NCI-H1105 (cell line): ENCODE results near the gene ALOX12.
"Not testable (repeated sequence)": the region's sequence is repeated elsewhere in the genome, so short reads cannot be mapped to it uniquely, and the experiment has no call there.

Source experiments
- DNase-seq: peaks from one replicate; lab custom pipeline; 2025; lab: John Stamatoyannopoulos, UW

ALOX12 gene, protein sequence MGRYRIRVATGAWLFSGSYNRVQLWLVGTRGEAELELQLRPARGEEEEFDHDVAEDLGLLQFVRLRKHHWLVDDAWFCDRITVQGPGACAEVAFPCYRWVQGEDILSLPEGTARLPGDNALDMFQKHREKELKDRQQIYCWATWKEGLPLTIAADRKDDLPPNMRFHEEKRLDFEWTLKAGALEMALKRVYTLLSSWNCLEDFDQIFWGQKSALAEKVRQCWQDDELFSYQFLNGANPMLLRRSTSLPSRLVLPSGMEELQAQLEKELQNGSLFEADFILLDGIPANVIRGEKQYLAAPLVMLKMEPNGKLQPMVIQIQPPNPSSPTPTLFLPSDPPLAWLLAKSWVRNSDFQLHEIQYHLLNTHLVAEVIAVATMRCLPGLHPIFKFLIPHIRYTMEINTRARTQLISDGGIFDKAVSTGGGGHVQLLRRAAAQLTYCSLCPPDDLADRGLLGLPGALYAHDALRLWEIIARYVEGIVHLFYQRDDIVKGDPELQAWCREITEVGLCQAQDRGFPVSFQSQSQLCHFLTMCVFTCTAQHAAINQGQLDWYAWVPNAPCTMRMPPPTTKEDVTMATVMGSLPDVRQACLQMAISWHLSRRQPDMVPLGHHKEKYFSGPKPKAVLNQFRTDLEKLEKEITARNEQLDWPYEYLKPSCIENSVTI

DNA sequence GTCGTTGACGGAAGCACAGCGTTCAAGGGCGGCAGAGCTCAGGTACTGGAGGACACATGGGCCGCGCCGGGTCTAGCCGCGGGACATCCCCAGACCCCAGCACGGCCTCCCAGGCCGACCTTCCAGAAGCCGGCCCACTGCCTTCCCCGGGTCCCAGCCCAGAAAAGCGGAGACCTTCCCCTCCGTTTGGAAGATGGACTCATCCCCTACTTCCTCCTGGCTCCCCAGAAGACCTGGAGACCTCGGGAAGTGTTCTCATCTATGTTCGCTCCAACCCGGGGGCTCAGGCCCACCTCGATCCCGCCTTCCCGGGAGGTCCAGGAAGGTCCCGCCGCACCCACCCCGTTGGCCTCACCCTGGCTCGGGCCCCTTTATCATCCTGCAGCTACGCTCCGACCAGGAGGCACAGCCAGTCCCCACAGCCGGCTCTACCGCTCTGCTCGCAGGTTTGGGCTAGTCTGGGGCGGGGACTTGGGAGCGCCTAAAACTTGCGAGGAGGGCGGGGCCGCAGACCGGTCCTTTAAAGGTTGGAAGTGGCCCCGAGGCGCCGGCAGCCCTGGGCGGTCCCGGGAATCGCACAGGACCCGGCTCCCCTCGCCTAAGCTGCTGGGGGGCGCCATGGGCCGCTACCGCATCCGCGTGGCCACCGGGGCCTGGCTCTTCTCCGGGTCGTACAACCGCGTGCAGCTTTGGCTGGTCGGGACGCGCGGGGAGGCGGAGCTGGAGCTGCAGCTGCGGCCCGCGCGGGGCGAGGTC, at the start of gene ALOX12:
Gene ALOX12, plus strand, starts transcription at position 550 of the 756 bp plus-strand sequence. Its CDS starts 69 bp downstream, at position 619.
- DNase-seq: no peak

DNA sequence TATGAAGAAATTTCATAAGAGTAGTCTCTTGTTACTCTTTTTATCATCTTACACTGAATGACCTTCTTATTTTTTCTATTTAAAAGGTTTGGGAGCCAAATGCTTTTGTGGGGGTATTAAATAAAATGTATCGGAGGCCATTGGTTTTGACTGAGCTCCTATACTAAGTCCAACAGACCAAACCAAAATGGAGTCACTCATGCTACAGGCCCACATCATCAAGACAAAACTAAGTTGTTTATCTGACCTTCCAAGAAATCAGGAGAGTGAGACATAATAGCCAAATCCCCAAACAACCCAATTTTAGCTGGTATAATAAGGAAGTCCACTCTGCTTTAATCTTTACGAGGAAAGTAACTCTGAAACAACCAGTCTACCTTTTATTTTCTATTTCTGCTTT, 48.1 kb upstream of the ALOX12 start:
- no peak for DNase-seq

DNA sequence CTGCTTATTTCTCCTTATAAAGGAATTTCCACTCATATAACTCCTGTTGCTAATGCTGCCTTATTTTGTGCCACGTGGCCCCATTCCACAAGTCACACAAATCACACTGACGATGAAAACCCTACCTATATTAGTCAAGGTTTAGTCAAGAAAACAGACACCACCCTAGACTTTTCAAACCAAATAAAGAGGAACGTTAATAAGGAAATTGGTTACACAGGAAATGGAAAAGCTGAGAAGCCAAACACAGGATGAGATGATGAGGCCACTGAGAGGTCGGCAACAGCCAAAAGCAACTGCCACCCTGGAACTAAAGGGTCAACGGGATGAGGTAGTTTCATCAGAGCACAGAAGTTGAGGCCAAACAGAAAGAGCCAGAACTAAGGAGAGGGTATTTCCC, 47.3 kb upstream of the ALOX12 start:
- DNase-seq: no peak

DNA sequence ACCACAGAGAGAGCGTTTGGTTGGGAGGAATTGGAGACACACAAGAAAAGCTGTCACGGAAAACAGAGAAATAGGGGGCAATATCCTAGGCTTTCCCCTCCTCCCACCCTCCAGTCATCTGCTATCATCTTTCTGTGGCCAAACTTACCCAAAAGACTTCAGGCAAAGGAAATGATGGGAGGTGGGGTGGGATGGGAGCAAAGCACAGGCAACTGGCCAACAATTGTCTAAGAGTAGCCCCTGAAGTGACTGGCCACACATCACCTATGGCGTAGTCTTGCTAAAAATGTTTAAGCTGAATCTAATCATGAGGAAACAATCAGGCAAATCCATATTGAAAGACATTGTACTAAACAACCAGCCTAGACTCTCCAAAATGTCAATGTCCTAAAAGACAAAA, 46.9 kb upstream of the ALOX12 start:
- DNase-seq: no peak

DNA sequence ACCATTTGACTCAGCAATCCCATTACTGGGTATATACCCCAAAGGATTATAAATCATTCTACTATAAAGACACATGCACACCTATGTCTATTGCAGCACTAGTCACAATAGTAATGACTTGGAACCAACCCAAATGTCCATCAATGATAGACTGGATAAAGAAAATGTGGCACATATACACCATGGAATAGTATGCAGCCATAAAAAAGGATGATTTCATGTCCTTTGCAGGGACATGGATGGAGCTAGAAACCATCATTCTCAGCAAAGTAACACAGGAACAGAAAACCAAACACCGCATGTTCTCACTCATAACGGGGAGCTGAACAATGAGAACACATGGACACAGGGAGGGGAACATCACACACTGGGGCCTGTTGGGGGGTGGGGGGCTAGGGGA, 44.9 kb upstream of the ALOX12 start:
- not testable (repeated sequence) for DNase-seq

DNA sequence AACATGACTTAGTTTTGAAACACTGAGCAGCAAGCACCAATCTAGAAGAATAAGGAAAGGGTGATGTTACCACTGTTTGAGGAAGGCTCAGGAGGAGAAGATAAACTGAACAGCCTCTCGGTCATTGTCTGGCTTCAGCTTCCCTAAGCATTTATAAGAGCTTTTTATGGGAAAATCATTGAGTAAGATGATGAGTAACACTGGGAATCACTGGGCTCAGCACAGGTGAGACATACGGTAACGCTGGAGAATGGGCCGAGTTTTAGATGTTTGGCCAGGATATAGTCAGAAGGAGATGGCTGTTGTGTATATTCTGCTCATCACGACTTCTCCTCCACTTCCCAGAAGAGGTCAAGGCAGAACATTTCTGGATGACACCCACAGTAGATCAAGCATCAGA, 42.2 kb upstream of the ALOX12 start:
- DNase-seq: no peak

DNA sequence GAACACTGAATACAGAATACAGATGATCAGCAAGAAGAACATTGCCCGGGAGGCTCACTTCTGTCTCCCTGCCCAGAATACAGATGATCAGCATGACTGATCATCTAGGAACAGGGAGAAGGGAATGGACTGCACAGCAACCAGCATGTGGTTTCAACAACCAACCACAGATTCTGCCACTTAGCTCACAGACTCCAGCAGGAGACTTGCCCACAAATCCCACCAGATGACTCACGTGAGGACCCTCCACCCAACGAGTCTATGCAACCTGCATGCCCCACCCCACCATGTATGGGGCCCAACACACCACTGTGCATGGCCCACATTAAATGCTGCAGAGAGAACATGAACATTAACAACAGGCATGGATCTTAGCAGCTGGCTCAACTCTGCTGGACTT, 36.1 kb upstream of the ALOX12 start:
- DNase-seq: no peak

DNA sequence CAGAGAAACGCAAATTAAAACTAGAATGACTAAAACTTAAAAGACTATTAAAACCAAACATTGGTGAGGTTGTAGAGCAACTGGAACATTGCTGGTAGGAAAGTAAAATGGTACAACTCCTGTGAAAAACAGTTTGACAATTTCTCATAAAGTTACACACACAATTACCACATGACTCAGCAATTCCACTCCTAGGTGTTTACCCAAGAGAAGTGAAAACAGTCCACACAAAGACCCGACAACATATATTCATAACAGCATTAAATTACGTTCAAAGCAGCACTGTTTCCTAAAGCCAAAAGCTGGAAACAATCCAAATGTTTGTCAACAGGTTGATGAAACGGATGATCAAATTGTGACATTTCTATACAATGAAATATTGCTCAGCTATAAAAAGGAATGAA, 26.5 kb upstream of the ALOX12 start:
- no peak for DNase-seq

DNA sequence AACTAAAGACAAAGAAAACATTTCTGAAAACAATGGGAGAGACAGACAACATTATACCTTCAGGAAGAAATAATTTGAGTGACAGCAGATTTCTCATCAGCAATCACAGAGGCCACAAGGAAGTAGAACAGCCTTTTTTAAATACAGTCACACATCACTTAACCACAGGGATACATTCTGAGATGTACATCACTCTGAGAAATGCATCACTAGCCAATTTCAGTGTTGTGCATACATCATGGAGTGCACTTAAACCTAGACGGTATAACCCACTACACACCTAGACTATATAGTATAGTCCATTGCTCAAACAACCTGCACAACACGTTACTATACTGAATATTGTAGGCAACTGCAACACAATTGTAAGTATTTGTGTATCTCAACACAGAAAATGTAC, 24.9 kb upstream of the ALOX12 start:
- no peak for DNase-seq

DNA sequence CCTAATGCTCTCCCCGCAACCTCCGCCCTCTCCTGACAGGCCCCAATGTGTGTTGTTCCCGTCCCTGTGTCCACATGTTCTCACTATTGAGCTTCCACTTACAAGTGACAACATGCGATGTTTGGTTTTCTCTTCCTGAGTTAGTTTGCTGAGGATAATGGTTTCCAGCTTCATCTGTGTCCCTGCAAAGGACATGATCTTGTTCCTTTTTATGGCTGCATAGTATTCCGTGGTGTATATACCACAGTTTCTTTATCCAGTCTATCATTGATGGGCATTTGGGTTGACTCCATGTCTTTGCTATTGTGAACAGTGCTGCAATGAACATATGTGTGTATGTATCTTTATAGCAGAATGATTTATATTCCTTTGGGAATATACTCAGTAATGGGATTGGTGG, 16.4 kb upstream of the ALOX12 start:
- DNase-seq: not testable (repeated sequence)

DNA sequence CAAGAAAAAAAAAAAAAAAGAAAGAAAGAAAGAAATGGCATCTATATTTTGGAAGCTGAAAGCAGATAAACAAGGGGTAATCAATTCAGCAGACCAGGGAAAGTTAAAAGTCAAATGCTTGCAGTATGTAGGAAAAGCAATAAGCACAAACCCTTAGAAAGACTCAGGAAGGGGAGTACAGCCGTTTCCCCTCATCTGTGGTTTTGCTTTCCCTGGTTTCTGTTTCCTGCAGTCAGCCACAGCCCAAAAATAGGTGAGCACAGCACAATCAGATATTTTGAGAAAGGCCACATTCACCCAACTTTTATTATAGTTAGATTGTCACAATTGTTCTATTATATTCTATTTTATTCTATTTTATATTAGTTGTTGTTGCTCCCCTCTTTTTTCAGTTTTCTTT, 14.4 kb upstream of the ALOX12 start:
- no peak for DNase-seq

DNA sequence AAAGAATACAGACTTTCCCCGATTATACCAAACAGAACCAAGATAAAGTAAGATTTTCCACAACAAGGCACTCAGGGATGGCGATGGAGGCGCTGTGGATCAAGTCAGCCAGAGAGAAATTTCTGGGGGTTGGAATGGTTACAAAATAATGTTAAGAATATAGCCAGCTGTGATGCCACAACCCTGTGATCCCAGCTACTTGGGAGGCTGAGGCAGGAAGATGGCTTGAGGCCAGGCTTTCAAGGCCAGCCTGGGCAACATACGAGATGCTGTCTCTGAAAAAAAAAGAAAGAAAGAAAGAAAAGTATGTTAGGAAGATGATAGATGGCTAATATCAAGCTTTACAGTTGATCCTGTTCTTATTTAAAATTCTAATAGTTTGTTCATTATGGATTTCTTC, 10.6 kb upstream of the ALOX12 start:
- no peak for DNase-seq

DNA sequence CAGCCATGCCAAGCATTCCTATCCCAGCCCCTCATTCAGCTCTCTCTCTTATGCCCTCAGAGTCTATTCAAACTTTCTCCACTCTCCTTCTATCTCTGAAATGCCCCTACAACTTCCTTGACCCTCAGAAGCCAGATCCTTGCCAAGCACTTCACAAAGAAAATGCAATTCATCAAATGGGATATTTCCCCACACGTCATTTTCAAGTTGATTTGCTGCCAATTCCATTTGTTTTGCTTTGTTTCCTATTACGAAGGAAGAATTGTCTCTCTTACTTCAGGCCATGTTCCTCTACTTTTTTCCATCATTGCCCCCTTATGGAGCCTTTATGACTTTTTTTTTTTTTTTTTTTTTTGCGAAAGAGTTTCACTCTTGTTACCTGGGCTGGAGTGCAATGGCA, 9.2 kb upstream of the ALOX12 start:
- no peak for DNase-seq

DNA sequence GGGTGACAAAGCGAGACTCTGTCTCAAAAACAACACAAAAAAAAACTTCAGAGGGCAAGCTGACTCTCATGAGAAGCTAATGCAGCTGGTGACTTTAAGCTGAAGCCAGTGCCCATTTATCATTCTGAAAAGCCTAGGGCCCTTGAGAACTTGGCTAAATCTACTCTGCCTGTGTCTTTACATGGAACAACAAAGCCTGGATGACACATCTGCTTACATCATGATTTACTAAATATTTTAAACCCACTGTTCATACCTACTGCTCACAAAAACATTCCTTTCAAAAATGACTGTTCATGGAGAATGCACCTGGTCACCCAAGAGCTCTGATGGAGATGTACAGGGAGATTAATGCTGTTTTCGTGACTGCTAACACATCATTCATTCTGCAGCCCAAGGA, 6.1 kb upstream of the ALOX12 start:
- DNase-seq: no peak

DNA sequence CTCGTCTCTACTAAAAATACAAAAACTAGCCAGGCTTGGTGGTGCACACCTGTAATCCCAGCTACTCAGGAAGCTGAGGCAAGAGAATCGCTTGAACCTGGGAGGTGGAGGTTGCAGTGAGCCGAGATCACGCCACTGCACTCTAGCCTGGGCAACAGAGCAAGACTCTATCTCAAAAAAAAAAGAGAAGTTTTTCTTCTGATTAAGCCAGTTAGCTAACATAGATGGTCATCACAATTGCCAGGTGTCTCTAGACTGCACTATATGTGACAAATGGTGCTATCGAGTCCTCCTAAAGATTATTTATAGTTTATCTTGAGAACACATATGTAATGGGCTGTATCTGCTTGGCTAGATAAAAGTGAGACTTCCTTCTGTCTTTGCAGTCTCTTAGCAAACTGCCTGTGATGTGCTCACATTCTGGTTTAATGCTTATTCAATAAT, 2.2 kb upstream of the ALOX12 start:
- not testable (repeated sequence) for DNase-seq

DNA sequence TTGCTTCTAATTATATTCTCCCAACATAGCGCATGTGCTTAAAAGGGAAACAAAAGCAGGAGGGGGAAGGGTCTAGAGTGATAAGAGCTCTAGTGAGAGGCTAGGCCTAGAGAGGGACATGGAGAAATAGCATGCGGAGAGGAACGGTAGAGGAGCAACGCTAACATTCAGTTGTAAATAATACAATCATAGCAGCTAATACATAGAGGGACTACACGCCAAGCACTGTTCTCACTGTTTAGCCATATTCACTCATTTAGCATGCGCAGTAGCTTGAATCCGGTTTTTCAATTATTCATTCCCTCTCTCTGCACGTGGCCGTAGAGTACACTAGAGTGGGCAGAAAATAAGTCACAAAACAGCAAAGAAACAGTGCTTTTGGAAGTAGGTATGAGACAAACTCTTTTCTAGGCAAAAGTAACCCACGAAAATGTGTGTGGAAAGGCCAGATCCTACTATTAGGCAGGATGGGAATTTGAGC, 1.7 kb upstream of the ALOX12 start:
- DNase-seq: no peak

DNA sequence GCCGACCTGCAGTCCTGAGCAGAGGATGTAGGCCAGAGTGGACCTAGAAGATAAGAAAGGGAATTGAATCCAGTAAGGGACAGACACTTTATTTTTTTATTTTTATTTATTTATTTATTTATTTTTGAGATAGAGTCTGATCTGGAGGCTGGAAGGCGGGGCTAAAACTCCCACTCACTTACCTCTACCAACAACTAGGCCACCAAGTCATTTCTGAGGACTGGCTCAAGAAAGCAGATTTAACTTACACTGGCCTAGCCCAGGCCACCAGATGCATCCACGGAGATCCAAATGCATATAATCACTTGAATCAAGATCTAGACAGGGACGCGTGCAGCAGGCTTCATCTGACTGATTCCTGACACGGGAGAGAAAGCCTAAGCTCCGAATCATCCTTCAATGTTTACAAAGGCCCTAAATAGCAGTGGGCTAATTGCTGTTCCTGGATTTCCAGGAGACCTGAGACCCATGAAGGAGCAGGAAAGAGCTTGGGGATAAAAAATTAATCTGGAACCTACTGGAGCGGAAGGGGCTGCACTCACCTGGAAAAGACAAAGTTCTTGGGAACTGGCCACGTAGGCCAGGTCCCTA, 1.1 kb upstream of the ALOX12 start:
- DNase-seq: no peak

DNA sequence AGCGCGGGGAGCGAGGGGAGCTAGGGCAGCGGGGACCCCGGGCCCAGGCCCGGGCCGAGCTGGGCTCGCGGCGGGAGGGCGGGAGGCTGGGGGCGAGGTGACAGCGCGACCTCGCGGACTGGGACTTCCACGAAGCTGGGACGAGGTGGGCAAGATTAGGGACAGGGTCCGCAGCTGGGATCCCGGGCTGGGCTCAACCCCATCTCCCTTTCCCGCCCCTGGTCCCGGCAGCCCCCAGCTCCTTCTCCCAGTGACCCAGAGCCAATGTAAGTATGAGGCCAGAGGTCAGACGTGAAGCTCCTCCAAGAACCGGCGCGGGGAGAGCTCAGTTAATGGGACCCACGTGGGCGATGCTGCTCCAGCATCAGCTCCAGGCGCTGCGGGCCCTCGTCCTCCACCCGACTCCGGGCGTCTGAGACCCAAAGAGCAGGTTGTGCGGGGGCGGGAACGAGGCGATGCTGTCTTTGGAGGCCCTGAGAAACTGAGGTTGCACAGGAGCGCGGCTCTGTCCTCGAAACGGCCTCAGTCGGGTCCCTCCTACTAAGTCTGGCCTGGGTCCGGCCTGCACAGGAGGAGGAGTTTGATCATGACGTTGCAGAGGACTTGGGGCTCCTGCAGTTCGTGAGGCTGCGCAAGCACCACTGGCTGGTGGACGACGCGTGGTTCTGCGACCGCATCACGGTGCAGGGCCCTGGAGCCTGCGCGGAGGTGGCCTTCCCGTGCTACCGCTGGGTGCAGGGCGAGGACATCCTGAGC, 585 bp downstream of the ALOX12 start:
- no peak for DNase-seq

DNA sequence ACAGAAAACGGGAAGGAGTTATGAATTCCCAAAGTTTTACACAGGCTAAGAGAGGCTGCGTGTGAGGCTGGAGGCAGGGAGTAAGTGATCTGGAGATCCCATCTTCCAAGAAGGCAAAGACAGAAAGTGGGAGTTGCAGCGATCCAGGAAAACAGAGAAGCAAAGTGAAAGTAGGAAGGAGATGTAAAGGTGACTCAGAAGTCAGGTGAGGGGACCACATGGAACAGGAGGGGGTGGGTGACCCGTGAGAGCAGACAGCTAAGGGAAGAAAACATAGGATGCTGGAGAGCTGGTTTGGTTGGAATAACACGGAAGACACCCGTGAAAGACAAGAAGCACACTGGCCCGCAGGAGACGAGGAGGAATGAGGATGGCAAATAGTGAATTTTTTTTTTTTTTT, 1.3 kb downstream of the ALOX12 start:
- no peak for DNase-seq

DNA sequence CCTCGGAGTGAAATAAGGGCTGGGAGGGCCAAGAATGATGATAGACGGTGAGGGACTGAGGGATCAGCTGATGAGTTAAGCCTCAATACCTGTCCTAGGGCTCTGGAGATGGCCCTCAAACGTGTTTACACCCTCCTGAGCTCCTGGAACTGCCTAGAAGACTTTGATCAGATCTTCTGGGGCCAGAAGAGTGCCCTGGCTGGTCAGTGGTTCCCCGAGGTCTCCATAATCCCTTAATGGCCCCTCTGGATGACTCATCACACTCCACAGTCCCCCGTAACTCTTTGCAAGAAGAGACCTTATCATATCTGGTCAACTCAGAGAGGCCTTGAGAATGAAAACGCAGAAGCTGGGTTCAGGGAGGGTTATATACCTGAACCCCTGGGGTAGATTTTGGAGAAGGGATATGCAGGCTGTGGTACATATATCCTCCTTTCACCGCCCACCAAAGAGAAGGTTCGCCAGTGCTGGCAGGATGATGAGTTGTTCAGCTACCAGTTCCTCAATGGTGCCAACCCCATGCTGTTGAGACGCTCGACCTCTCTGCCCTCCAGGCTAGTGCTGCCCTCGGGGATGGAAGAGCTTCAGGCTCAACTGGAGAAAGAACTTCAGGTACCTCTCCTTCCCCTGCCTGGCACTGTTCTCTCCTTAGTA, 3.1 kb downstream of the ALOX12 start:
- no peak for DNase-seq

DNA sequence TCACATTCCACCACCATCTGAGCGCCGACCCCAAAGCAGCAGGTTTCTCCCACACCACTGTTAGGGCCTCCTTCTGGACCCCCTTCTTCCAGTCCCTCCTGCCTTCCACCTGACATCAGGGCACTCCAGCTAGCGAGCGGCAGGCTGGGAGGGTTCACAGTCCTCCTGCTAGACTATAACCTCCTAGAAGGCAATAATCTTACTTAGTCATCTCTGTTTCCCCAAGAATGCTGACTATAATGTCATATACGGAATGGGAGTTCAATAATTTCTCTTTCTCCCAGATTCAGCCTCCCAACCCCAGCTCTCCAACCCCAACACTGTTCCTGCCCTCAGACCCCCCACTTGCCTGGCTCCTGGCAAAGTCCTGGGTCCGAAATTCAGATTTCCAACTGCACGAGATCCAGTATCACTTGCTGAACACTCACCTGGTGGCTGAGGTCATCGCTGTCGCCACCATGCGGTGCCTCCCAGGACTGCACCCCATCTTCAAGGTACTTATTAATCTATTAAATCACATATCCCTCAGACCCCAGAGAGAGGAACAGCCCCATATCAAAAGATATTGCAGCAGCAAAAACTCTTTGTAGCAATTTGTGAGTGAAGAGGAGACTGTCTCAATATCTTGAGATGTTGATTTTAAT, 5.6 kb downstream of the ALOX12 start:
- no peak for DNase-seq
